Measurements from ENCODE around the gene CCR2.
"Not testable (repeated sequence)": the region's sequence is repeated elsewhere in the genome, so short reads cannot be mapped to it uniquely, and the experiment has no call there.

CCR2 gene

GRCh38 chr3:46381625-46382024 lies 27.7 kb downstream of the CCR2 start:
- Histone ChIP-seq H3K4me3 (replicated peaks; ENCODE audit: low read depth, low read length) (no peak overlapping the region), H3K27me3 (replicated peaks; ENCODE audit: control insufficient read depth, insufficient read depth, low read length) (no peaks in the 10 kb centered on the region)
- TF ChIP-seq, protein P1, sequence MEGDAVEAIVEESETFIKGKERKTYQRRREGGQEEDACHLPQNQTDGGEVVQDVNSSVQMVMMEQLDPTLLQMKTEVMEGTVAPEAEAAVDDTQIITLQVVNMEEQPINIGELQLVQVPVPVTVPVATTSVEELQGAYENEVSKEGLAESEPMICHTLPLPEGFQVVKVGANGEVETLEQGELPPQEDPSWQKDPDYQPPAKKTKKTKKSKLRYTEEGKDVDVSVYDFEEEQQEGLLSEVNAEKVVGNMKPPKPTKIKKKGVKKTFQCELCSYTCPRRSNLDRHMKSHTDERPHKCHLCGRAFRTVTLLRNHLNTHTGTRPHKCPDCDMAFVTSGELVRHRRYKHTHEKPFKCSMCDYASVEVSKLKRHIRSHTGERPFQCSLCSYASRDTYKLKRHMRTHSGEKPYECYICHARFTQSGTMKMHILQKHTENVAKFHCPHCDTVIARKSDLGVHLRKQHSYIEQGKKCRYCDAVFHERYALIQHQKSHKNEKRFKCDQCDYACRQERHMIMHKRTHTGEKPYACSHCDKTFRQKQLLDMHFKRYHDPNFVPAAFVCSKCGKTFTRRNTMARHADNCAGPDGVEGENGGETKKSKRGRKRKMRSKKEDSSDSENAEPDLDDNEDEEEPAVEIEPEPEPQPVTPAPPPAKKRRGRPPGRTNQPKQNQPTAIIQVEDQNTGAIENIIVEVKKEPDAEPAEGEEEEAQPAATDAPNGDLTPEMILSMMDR (IDR thresholded peaks at IDR 0.05; ENCODE audit: insufficient read depth, low read length, poor library complexity, severe bottlenecking), result no peak

GRCh38 chr3:46383211-46383950 lies 29.5 kb downstream of the CCR2 start:
- no peaks in the 10 kb centered on the region for H3K36me3 ChIP-seq (ENCODE audit: control insufficient read depth, insufficient read depth, low read length)
- H3K27me3 ChIP-seq (replicated peaks; ENCODE audit: control insufficient read depth, insufficient read depth, low read length), result no peaks in the 10 kb centered on the region
- H3K4me3 ChIP-seq (replicated peaks; ENCODE audit: low read depth, low read length), result no peak overlapping the region
- TF ChIP-seq, protein P1 (IDR thresholded peaks at IDR 0.05; ENCODE audit: insufficient read depth, low read length, poor library complexity, severe bottlenecking), result no peak
- DNase-seq (ENCODE audit: extremely low read depth, insufficient read length), result no peak

More at GRCh38 chr3:46381625-46382024, 27.7 kb downstream of the CCR2 start:
- no peak for DNase-seq (ENCODE audit: extremely low read depth, insufficient read length)
- H3K36me3 ChIP-seq (ENCODE audit: control insufficient read depth, insufficient read depth, low read length), result no peaks in the 10 kb centered on the region

DNA sequence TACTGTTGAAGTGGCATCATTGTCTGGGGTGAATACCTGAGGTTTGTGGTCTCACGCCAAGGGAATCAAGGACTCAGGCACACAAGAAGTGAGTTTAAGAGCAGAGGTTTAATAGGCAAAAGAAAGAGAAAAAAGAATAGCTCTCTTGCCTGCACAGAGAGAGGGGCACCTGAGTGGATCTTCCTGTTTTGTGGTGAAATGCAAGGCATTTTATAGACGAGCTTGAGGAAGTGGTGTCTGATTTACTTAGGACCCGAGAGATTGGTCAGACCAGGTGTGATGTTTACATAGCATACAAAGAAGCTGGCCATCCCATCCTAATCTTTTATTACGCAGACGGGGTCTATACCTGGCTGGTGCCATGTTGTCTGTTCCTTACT lies 30.0 kb downstream of the CCR2 start:
- TF ChIP-seq, protein P1 (IDR thresholded peaks at IDR 0.05; ENCODE audit: insufficient read depth, low read length, poor library complexity, severe bottlenecking), result no peak
- H3K36me3 ChIP-seq (ENCODE audit: control insufficient read depth, insufficient read depth, low read length), result no peaks in the 10 kb centered on the region
- DNase-seq (ENCODE audit: extremely low read depth, insufficient read length), result no peak
- H3K27me3 ChIP-seq (replicated peaks; ENCODE audit: control insufficient read depth, insufficient read depth, low read length), result no peaks in the 10 kb centered on the region
- H3K4me3 ChIP-seq (replicated peaks; ENCODE audit: low read depth, low read length), result no peak overlapping the region

- DNase-seq (ENCODE audit: extremely low read depth, insufficient read length), result no peak
- no peak overlapping the region for H3K4me3 ChIP-seq (replicated peaks; ENCODE audit: low read depth, low read length)
- no peaks in the 10 kb centered on the region for H3K27me3 ChIP-seq (replicated peaks; ENCODE audit: control insufficient read depth, insufficient read depth, low read length)
- TF ChIP-seq, protein P1 (IDR thresholded peaks at IDR 0.05; ENCODE audit: insufficient read depth, low read length, poor library complexity, severe bottlenecking), result no peak
- no peaks in the 10 kb centered on the region for H3K36me3 ChIP-seq (ENCODE audit: control insufficient read depth, insufficient read depth, low read length)
These were observed 32.3 kb downstream of the CCR2 start for GRCh38 chr3:46386205-46386604.

GRCh38 chr3:46388847-46389246 lies 34.9 kb downstream of the CCR2 start:
- DNase-seq (ENCODE audit: extremely low read depth, insufficient read length); H3K27me3 ChIP-seq (replicated peaks; ENCODE audit: control insufficient read depth, insufficient read depth, low read length); H3K36me3 ChIP-seq (ENCODE audit: control insufficient read depth, insufficient read depth, low read length); H3K4me3 ChIP-seq (replicated peaks; ENCODE audit: low read depth, low read length): not testable (repeated sequence)

GRCh38 chr3:46389306-46389705 lies 35.4 kb downstream of the CCR2 start:
- no peak for DNase-seq (ENCODE audit: extremely low read depth, insufficient read length)
- H3K27me3 ChIP-seq (replicated peaks; ENCODE audit: control insufficient read depth, insufficient read depth, low read length), result no peaks in the 10 kb centered on the region
- no peak overlapping the region for H3K4me3 ChIP-seq (replicated peaks; ENCODE audit: low read depth, low read length)
- TF ChIP-seq, protein P1 (IDR thresholded peaks at IDR 0.05; ENCODE audit: insufficient read depth, low read length, poor library complexity, severe bottlenecking), result no peak
- no peaks in the 10 kb centered on the region for H3K36me3 ChIP-seq (ENCODE audit: control insufficient read depth, insufficient read depth, low read length)

DNA sequence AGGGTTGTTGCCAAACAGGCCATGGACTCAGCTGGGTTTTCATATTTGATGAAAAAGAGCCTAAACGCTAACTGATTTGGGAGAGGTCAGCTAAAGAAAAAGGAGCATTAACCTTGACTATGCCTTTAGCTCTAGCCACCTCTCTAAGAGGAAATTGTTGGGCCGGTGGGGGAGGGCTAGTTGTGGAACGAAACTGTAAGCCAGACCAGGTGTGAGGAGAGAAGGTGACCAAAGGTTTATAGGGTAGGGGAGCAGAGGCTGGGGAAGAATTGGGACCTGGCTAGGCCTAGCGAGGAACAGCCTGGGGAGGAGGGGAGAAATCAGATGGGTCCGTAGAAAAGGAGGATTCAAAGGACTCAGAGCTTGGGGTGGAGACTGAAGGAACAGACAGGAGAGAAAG lies 37.6 kb downstream of the CCR2 start:
- not testable (repeated sequence) for H3K27me3 ChIP-seq (replicated peaks; ENCODE audit: control insufficient read depth, insufficient read depth, low read length); H3K36me3 ChIP-seq (ENCODE audit: control insufficient read depth, insufficient read depth, low read length); H3K4me3 ChIP-seq (replicated peaks; ENCODE audit: low read depth, low read length); DNase-seq (ENCODE audit: extremely low read depth, insufficient read length)
